NCI-H510A treated with DMSO at 0.1 percent for 48 hours (cell line): ENCODE data around the gene TPCN2.

ENCODE experiments used
- DNase-seq: peaks from one replicate; lab custom pipeline; 2025; lab: John Stamatoyannopoulos, UW

Gene TPCN2

DNA sequence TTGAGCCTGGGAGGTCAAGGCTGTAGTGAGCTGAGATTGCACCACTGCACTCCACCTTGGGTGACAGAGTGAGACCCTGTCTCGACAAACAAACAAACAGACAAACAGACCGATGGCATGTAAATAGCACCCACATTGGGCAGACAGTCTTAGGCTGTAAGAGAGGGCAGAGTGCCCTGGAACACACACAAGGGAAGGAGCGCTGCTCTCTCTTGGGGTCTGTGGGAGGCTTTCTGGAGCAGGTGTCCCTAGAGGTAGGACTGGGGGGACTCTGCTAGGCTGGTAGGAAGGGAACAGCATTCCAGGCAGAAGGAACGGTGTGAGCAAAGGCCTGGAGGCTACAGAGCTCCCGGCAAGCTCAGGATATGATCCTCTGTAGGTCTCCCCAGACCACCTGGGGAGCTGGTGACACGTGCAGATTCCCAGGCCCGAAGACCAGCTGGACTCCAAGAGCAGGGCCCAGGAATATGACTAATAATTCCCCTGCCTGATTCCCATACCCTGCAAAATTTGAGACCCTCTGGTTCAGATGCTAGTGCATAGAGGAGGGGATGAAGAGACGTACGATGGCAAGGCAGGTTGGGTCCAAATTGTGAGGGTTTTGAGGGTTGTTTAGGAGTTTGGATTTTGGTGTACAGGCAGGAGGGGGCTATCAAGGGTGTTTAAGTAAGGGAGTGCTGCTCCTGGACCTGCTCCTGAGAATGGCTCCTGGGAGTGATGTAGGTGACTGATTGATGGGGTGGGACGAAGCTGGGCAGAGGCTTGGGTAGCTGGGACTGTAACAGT lies 118.6 kb downstream of the TPCN2 start:
- no peak for DNase-seq

DNA sequence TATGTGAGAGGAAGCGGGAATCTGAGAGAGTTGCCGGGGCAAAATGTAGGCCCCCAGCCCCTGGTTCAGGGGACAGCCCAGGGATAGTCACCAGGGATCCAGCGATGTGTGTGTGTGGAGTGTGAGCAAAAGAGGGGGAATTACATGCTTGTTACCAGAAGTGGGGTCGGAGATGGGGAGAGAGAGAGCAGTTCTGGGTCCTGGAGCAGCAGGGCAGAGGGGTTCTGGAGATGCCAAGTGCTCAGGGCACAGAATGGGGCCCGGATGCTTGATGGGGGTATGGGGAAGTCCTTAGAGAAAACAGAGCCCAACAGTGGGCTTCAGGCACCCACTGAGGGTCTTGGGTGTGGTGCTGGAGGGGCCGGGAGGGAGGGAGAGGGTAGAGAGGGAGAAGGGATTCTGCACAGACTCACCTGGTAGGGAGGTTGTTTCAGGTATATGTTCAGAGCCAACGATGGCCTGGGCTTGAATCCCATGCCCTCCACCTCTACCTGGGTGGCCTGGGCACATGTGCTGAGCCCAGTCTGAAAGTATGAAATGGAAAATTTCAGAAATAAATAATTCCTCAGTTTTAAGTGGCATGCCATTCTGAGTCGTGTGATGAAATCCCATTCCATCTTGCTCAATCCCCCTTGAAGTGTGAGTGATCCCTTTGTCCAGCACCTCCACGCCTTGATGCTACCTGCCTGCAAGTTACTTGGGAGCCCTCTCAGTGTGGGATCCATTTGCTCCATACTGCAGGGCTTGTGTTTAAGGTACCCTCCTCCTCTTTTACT lies 119.4 kb downstream of the TPCN2 start:
- no peak for DNase-seq

DNA sequence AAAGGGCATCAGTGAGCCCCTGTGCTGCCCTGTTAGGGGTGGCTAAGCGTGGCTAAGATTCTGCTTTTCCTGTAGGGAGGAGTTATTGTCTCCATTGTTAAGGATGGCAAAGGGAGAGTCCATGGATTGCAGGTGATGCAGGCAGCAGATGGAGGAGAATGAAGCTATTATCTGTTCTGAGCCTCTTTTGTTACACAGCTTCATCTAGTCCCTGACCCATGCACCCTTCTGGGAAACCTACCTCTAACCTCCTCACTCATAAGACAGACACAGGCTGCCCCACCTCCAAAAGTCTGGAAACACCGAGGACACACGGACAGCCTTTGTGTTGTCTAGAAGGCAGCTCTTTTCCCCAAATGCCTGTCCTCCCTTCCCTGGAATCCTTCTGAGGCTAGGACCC lies 120.7 kb downstream of the TPCN2 start:
- no peak for DNase-seq

DNA sequence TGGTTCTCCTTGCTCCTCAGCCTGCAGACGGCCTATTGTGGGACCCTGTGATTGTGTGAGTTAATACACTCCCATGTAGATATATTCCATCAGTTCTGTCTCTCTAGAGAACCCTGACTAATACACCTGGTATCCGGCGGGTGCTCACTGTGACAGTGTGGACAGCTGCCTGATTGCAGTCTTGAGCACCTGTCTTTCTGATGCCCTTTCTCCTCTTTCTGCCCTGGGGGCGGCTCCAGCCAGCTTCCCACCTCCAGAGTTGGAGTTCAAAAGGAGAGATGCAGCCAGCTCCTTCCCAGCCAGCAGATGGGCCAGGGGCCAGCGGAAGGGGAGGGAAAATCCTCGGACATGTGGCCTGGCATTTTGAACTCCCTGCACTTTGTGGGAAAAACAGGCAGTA lies 122.0 kb downstream of the TPCN2 start:
- DNase-seq: no peak

DNA sequence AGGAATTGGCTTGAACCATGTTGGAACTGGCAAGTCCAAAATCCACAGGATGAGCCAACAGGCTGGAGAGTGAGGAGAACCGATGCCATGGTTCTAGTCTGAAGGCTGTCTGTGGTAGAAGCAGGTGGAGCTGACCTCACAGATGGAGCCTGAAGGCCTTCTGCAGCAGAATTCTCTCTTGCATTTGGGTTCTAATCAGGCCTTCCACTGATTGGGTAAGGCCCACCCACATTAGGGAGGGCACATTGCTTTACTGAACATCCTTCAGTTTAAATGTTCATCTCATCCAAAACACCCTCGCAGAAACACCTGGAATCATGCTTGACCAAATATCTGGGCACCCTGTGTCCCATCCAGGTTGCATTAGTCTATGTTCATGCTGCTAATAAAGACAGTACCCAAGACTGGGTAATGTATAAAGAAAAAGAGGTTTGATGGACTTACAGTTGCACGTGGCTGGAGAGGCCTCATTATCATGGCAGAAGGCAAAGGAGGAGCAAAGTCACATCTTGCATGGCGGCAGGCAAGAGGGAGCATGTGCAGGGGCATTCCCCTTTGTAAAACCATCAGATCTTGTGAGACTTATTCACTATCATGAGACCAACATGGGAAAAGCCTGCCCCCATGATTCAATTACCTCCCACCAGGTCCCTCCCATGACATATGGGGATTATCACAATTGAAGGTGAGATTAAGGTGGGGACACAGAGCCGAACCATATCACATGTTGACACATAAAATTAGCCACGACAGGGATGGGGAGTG lies 122.9 kb downstream of the TPCN2 start:
- no peak for DNase-seq

DNA sequence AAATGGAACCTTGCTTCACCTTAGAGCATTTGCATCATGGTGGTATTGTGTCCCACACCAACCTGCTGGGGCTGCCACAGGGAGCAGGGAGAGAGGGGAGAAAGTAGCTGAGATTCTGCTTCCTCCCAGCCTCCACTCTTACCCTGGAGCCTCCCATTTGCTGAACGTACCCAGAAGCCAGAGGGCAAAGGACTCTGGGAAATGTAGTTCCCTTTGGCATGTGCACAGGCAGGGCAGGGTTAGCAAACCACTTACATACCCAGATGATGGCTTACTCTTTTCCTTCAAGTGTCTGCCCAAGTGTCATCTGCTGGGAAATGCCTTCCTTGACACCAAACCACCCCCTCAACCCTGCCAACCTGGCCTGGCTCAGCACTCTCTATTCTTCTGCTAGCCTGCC lies 123.9 kb downstream of the TPCN2 start:
- no peak for DNase-seq

DNA sequence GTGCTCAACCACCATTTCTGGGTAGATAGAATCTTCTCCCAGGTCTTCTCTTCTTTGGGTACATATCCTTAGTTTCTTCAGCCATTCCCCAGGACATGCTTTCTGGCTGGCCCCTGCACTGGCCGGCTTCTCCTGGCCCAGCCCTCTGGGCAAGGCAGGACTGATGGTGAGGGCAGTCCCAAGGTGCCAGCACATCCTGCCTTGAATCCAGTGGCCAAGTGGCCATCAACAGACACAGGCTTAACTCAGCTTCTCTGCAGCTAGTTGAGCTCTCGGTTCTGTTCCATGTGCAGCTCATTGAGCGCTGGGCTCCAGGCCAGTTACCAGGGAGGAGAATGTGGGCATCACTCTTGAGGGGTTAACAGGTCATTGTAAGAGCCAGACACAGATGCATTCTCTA lies 124.6 kb downstream of the TPCN2 start:
- no peak for DNase-seq

DNA sequence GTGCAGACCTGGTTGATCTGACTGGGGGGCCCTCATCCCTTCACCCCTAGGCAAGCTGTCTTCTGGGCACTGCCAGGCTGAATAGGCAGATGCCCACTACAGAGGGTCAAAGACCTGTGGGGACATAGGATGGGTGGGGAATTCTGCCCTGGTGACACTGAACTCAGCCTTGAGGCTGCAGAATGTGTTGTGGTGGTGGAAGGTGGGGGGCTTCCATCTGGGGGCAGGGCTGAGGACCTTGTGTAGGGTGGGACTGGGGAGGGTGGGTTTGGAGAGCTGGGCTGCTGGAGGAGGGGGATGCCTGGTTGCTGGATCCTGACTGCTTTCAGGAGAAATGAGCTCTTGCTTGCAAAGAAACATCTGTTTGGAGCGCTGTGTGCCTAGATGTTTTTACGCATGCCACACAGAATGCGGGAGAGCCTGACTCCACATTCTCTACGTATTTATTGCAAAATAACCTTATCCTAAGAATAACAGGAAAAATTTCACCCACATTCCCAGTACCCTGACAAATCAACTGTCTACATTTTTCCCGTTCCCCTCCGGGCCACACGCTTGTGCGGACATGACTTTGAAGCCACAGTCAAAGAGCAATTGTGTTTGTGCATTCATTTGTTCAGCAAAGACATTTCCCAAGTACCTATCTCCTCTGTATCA lies 125.3 kb downstream of the TPCN2 start:
- no peak for DNase-seq

DNA sequence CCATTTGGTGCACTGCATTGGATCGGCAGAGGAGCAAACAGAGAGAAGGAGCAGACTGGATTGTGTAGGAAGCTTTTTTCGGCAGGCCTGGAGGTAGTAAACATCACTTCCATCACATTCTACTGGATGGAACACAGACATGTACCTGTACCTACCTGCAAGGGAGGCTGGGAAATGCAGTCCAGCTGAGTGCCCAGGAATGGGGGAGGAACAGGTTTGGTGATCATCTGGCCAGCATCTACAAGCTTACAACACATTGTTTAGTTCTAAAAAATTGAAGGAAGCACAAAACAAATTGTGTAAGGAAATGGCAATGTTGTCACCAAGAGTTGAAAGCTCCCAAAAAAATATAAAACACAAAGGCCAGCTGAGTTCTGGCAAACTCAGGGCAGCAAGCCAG lies 126.1 kb downstream of the TPCN2 start:
- DNase-seq: no peak

DNA sequence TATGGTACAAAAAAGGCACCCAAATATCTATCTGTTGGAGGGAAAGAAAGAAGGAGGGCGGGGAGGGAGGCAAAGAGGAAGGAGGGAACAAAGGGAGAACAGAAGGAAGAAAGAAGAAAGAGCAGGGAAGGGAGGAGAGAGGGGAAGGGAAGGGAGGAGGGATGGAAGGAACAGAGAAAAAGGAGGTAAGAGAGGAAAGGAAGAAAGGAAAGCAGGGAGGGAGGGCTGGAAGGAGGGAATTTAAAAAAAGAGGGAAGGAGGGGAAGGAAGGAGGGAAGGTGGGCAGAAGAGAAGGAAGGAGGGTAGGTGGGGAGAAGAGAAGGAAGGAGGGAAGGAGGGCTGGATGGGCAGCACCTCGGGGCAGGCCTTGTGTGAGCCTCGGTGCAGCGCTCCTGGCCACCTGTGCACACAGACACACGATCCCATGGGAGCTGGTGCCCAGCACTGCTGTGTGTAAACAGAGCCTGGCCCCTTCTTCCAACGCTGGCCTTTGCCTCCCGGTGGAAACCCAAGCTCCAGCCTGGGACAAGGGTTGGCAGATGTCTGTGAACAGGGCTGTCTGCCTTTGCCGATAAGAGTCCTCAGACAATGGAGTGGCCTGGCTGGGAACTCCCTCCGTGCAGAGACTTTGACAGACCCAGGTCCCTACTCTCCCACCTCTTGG lies 130.2 kb downstream of the TPCN2 start:
- no peak for DNase-seq

DNA sequence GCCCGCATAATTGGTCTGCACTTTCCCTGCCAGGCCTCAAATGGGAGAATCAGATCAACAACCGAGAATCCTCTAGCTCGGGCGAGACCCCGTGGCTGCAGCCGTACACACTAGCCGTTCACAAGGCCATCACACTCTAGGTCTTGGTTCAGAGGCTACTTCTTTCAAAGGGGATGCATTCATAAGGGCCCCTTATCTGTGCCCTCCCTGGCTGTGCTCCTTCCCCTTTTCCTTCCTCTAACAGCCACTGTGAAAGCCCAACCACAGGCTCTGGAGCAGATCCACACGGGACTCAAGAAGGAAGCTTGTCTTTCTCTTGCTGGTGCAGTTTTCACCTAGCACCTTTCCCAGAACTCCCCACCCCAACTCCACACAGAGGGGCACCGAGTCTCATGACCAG lies 131.5 kb downstream of the TPCN2 start:
- no peak for DNase-seq

DNA sequence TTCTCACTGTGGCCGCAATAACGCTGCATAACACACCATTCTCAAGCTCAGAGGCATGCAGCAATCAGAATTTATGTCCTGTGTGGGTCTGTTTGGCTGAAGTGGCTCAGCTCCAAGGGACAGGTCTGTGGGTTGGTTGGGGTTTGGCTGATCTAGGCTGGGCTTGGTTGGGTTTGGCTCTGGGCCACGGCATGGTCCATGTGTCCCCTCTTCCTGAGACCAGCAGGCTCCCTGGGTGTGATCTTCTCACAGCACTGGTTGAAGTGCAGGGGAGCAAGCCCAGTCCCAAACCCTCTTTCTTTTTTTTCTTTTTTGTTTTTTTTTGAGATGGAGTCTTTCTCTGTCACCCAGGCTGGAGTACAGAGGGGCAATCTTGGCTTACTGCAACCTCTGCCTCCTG lies 132.0 kb downstream of the TPCN2 start:
- no peak for DNase-seq

DNA sequence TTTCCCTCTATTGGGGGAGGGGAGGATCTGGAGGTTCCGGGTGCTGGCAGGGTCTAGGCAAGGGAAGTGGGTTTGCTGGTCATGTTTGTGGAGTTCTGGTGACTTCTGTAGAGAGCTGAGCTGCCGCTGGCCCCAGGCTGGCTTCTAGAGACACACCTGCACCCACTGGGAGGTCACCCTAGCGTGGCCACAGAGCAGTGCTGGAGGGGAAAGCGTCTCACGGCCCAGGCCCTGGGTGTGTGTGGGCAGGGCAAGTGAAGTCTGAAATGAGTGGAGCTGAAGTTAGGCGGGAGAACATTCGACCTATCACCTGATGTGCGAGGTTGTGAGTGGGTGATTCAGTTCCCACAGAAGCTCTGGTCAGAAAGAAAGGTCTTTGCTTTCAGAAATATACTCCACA lies 134.9 kb downstream of the TPCN2 start:
- DNase-seq: no peak
